NCI-H1048 (cell line): ENCODE measurements around the gene IP6K1.

Source experiments
- DNase-seq: peaks from one replicate; lab custom pipeline; 2025; lab: John Stamatoyannopoulos, UW

IP6K1 gene

GRCh38 chr3:49723628-49724551 is 62.5 kb downstream of the IP6K1 start, which contains the start of gene GMPPB:
Gene GMPPB, minus strand, starts transcription at chr3:49723951. Its CDS starts 225 bp downstream, at chr3:49723726.
- peak; percentile 93 for DNase-seq

DNA sequence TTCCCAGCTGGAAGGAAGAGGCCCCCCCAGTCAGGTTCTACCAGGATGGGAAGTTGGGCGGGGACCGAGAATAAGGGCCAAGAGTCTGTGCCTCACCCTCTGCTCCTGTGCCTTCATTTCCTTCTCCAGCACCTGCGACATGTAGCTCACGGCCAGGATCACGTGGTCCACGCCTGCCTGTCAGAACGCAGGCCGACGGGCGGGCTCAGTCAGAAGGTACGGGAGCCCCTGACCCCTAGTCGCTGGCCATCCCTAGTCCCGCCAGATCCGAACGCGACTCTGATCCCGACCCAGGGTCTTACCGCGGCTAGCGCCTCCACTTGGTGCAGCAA is 63.1 kb downstream of the IP6K1 start:
- no peak for DNase-seq

DNA sequence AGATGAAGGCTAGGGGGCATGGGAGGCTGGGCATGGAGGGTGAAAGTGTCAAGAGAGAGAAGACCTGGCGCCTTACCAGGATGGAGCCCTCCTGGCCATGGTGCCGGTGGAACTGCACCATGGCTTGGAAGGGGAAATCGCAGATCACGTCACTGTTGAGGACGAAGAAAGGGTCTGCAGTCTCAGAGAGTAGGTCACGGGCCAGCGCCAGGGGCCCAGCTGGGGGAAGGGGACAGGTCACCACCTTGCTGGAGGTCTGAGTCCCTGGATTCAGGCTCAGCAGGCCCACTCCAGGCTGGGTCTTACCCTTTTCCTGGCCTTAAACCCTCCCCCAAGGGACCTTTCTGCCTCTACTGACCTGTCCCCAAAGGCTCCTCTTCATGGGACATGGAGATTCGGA is 63.4 kb downstream of the IP6K1 start:
- DNase-seq, result no peak

DNA sequence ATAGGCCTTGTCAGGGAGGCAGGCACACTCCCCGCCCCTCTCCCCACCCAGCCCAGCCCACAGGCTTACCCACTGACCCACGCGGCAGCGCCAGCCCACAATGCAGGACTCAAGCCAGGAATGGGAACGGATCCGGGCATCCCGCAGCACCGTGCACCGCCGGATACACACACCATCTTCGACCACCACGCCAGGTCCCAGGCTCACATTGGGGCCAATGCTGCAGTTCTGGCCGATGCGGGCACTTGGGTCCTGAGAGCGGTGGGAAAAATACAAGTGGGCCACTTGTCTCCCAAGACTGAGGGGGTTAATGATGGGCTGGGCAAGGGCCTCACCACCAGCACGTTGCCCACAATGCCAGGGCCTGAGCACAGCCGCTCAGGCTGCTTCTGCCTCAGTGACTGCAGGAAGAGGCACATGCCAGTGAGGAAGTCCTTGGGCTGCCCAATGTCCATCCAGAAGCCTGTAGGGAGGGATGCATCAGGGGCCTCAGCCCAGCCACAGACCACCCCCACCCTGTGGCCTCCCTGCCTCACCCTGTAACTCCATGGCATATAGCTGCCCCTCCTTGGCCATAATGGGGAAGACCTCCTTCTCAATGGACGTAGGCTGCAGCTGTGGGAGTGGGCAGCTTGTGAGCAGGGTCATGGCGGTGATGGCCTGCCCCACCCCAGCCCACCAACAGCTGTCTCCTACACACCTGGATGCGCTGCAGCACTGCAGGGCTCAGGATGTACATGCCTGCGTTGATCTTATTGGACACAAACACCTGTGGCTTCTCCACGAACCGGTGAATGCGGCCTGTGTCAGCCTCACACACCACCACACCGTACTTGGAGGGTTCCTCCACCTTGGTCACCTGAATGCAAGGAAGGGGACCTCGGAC is 64.2 kb downstream of the IP6K1 start:
- no peak for DNase-seq

DNA sequence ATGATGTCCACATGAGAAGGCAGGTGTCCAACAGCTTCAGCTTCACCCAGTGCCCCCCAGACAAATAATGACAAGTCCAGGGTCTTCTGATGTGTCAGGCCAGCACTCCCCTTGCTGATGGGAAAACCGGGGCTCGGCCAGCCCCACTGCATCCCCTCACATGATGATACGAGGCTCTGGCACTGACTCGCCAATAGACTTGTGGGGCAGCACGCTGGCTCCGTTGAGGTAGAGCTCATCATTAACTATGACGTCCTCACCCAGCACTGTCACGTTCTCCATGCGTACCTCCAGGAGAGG is 64.8 kb downstream of the IP6K1 start:
- no peak for DNase-seq

GRCh38 chr3:49720855-49721595 is 65.3 kb downstream of the IP6K1 start:
- no peak for DNase-seq

GRCh38 chr3:49719214-49719884 is 67.0 kb downstream of the IP6K1 start, which contains the start of gene AMIGO3:
Gene AMIGO3, minus strand, starts transcription at chr3:49719684. Its CDS starts 219 bp downstream, at chr3:49719465.
- peak; percentile 87 for DNase-seq

GRCh38 chr3:49718858-49719213 is 67.5 kb downstream of the IP6K1 start:
- DNase-seq, result no peak

GRCh38 chr3:49717959-49718857 is 68.1 kb downstream of the IP6K1 start:
- DNase-seq, result no peak

GRCh38 chr3:49717211-49717958 is 69.0 kb downstream of the IP6K1 start:
- DNase-seq, result no peak

DNA sequence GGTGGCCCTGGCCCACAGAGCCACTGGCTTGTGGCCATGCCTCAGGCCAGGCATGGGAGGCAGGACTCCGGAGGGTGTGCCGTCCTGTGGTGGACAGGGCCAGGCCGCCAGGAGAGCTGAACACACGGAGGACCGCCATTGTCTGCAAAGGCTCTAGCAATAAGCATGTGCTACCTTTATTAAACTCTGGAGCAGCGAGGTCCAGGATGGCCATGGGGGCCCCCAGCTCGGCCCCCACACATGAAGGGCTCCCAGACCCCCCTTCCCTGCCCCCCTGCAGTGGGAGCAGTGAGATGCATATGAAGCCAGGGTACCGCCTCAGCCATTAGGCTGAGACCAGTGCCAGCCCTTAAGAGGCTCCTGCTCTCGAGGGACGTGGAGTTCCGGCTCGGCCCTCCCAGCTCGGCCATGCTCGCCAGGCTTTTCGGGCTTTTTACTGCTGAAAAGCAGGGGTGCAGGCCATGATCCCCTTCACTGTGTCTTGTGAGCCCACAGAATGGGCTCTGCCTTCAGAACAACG is 69.6 kb downstream of the IP6K1 start:
- no peak for DNase-seq

- DNase-seq, result no peak
Observed at GRCh38 chr3:49716169-49716568, 70.2 kb downstream of the IP6K1 start.

DNA sequence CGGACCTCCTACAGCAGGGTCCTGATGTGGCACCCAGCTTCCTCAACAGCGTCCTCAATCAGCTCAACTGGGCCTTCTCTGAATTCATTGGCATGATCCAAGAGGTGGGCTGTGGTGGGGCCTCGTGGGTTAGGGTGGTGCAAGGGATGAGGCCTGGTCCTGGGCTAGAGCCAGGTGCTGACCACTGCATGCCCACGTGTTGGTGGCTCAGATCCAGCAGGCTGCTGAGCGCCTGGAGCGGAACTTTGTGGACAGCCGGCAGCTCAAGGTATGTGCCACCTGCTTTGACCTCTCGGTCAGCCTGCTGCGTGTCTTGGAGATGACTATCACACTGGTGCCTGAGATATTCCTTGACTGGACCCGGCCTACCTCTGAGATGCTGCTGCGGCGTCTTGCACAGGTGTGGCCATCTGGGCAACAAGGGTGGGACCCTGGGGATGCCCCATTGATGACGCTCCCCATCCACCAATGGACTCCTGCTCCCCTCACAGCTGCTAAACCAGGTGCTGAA is 70.7 kb downstream of the IP6K1 start:
- no peak for DNase-seq

- DNase-seq, result no peak
Observed at GRCh38 chr3:49714728-49715550, 71.4 kb downstream of the IP6K1 start.

- DNase-seq, result no peak
Observed at GRCh38 chr3:49713336-49714105, 72.8 kb downstream of the IP6K1 start.

DNA sequence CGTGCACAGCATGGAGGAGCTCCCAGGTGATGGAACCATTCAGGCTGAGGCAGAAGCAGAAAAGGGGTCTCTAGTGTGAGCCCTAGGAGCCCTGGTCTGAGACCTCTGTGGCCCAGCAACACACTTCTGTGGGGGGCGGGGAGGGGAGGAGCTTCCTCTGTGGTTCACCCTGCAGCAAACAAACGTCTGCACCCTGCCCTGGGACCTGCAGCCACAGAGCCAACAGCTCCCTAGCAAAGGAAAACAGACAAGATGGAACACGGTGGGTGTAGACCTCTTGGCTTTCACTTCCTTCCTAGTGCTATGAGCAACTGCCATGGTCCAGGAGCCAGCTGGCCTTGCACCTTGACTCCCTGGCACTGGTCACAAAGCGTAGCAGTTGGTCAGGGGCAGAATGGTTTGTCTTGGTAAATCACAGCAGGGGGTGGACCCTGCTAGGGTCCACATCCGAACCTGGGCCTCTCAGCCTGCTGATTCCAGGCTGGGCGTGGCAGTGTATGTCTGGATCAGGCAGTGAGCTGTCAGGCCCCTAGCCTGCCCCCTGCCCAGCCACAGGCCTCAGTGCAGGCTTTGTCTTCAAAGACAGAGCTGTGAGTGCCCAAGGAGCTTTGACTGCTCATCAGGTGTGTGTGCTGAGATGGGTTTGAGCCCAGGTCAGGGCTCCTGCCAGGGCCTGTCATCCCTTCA is 73.6 kb downstream of the IP6K1 start:
- no peak for DNase-seq

DNA sequence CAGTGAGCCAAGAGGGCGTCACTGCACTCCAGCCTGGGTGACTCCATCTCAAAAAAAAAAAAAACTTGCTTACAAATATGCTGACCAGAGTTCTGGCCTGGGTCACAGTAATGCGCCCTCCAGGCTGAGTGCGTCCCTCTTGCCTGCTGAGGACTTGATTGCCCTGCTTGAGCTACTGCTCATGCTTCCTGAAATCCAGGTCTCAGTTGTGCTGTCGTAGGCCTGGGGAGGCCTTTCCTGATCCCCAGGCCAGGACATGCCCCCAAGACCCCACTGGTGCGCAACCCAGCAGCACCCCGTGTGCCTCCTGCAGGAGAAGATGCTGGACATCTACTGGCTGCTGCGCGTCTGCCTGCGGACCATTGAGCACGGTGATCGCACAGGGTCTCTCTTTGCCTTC is 74.2 kb downstream of the IP6K1 start:
- no peak for DNase-seq
